ENCODE data around the gene DPPA5.
"Not testable (repeated sequence)": the region's sequence is repeated elsewhere in the genome, so short reads cannot be mapped to it uniquely, and the experiment has no call there.

Gene DPPA5

DNA sequence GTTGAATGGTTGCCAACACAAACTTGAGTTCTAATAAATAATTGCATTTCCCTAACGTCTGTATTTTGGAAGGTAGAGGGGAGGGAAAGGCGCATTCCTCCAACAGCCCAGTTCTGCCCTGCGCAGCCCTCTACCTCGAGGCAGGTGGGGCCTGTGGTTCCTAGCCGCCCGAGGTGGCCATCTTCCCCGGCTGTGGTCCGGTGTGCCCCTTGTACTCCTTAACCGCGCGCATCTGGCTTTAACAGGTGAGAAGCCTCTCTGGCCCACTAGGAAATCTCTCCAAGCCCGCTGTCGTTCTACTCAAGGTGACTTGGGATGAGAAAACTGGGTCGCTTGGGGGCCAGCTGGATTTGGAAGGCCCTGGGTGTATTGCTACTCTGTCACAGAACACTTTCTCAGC is 10.0 kb upstream of the DPPA5 start:
- DNase-seq (ENCODE audit: low read depth), result no peak

DNA sequence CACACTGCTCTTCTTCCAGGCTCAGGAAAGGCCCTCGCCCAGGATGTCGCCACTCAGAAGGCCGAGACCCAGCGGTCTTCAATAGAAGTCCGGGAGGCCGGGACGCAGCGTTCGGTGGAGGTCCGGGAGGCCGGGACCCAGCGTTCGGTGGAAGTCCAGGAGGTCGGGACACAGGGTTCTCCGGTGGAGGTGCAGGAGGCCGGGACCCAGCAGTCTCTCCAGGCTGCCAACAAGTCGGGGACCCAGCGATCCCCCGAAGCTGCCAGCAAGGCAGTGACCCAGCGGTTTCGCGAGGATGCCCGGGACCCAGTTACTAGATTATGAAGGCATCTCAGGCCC is 9.4 kb upstream of the DPPA5 start:
- no peak for DNase-seq (ENCODE audit: low read depth)

DNA sequence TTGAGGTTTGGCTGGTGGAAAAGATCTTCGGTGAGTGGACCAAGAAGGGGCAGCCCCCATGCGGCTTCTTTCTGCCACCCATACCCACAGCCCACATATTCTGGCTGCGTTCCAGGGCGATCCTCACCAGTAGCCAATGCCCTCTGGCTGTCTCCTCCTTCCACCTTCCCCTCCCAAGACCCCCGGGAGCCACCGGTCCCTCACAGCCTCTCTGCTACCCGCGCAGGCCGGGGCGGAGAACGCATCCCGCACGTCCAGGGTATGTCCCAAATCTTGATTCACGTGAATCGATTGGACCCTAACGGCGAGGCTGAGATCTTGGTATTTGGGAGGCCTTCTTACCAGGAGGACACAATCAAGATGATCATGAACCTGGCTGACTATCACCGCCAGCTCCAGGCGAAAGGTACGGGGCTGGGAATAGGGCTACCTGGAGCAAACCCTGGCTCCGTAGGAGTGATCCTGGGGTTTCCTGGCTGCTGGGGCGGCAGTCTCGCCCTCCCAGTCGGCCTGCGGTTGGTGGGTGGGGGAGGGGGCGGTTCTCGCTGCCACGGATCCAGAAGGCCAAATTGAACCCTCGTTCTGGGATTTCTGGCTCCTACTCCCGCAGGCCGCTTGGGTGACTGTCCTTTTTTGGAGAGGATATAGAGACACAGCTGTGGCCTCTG is 8.9 kb upstream of the DPPA5 start:
- DNase-seq (ENCODE audit: low read depth), result no peak

DNA sequence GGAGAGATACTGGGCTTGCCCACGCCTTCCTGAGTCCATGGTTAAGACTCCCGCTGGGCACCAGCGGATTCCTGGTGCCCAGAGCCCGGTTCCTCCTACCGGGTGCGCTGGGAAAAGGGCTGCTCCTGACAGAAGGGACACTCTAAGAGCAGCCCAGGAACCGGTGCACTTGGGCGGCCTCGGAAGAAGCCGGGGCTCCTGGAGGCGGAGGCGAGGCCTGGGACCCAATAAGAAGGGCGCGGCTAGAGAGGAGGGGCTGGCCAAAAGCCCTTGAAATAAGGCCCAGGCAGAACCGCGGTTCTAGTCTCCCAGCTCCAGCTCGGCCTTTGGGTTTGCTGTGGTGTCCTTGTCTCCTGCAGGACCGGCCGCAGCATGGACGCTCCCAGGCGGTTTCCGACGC is 8.3 kb upstream of the DPPA5 start, which contains the start of gene KHDC3L:
KHDC3L (plus strand) TSS at position 301 of the 400 bp plus-strand sequence; CDS start at position 373, 72 bp downstream.
- DNase-seq (ENCODE audit: low read depth), result no peak

DNA sequence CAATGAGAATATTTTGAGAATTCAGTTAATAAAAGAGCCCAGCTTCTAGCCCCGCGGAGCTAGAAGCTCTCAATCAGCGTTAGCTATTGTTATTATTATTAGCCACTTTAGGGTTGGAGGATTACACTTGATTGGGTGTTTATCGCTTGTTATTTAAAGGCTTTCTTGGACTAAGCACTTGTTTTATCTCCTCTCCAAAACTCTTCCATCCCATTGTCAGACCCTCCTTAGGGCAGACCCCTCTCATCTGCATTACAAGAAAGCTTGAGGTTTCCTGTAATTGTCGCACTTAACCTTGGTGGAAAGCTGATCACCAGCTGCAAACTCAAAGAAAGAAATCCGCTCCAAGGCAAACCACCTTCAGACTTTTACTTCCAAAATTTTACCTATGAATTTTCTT is 4.8 kb downstream of the DPPA5 start:
- no peak for DNase-seq (ENCODE audit: low read depth)

DNA sequence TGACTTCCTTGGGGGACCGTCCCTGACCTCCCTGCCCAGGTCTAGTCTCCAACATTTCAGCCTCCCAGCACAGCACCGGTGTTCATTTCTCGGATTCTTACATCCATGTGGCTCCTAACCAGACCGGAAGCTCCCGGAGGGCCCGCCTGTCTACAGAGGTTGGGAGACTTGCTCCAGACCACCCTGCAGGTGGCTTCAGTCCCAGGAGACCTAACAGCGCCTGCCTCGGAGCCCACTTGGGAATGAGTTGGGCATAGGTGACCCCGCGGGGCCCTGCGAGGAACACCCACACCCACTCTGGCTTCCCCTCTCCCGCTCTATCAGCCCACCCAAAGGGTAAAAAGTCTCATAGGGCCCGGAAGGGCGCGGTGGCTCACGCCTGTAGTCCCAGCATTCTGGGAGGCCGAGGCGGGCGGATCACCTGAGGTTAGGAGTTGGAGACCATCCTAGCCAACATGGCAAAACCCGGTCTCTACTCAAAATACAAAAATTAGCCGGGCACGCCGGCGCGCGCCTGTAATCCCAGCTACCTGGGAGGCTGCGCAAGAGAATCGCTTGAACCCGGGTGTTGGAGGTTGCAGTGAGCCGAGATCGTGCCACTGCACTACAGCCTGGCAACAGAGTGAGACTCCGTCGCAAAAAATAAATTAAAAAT is 5.4 kb downstream of the DPPA5 start:
- no peak for DNase-seq (ENCODE audit: low read depth)

DNA sequence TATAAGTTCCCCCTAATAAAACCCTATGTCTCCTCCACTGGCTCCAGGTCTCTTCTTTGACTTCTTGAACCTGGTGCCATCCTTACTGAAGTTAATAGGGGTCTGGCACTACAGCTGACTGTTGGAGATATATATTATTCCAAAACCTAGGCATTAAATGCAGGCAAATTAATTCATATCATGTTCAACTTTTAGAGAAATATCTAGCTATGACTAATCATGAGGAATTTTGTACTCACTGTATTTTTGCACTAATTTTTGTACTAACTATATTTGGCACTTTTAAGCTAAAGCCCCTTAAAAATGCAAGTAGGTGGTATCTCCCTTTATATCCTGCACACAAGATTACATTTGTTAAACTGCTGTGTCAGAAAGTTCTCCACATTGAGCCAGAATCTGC is 10.9 kb downstream of the DPPA5 start:
- DNase-seq (ENCODE audit: low read depth), result no peak

DNA sequence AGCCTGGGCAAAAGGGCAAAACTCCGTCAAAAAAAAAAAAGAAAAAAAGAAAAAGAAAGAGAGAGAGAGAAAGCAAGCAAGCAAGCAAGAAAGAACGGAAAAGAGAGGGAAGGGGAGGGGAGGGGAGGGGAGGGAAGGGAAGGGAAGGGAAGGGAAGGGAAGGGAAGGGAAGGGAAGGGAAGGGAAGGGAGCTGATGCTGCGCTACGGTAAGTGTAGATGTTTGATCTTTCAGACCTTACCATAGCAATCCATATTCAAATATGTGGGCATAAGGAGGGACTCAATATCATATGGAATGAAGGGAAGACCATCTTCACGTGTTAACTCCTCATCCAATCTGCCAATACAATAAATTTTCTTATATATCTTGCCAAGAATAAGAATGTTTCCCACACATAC is 11.9 kb downstream of the DPPA5 start:
- no peak for DNase-seq (ENCODE audit: low read depth)

DNA sequence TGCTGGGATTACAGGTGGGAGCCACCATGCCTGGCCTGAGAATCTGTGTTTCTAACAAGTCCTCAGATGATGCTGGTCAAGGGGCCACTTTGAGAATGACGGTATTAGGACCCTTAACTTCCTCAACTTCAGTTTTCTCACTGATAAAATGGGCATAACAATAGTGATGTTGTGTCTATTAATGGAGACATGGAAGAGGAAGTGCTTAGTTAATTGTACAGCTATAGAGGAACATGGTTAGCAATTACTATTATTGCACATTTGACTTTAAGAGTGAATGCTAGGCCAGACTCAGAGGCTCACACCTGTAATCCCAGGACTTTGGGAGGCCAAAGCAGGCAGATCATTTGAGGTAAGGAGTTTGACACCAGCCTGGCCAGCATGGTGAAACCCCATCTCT is 12.7 kb downstream of the DPPA5 start:
- no peak for DNase-seq (ENCODE audit: low read depth)

DNA sequence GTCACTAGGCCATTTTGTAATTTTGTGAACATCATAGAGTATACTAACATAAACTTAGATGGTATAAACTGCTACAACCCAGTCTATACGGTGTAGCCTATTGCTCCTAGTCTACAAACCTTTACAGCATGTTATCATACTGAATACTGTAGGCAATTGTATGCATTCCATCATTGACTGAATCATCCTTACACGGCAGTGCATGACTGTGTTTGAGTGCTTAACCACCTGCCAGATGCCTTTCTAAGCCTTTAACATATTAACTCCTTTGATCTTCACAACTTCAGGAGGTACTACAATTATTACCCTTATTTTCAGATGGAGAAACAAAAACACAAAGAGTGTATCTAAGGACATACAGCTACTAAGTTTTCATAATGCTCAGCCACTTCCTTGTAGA is 14.0 kb downstream of the DPPA5 start:
- no peak for DNase-seq (ENCODE audit: low read depth)

DNA sequence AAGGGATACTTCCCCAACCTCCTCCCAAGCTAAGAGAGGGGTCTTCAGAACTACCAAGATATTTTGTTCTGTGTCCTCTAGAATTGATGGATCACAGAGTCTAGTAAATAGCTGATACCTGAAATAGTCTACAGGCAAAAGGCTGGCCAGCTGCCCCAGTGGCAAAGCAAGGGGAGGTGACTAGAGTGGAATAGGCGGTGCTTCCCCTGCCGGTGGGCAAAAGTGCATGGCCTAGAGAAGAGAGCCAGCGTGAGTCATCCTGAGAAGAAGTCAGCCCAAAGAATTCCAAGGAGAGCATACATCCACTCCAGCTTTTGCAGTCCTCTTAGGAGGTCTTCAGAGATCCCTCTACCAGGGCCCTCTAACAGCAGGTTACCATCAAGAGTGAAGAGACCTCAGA is 14.7 kb downstream of the DPPA5 start:
- no peak for DNase-seq (ENCODE audit: low read depth)

DNA sequence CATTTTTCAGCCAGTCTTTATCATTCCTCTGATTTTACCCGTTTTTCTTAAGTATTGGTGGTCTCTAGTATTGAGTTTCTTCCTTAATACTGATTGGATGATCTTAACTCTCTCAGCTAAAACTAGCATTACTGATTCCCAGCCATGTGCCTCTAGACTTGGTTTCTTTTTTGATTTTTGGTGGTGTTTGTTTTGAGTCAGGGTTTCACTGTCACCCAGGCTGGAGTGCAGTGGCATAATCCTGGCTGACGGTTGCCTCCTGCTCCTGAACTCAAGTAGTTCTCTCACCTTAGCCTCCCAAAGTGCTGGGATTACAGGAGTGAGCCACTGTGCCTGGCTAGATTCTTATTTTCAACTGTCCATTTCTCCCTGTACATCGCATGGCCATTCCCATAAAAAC is 24.9 kb downstream of the DPPA5 start:
- DNase-seq (ENCODE audit: low read depth), result no peak

DNA sequence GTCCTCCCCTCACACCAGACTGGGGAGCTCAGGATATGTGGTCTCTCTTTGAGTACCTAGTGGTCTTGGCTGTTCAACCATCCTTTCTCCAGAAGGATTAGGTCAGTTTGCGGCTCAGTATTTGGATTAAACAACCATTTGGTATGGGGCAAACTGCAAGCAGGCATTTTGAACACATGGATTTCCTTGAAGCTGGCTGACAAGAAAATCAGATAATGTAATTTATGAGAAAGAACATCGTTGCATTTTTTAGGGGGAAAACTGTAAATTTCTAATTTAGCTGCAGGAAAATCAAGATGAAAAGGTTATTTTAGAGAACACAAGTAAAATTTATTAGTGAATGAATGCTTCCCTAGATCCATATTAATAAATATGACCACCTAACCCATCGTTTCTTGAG is 25.3 kb downstream of the DPPA5 start:
- DNase-seq (ENCODE audit: low read depth), result no peak

DNA sequence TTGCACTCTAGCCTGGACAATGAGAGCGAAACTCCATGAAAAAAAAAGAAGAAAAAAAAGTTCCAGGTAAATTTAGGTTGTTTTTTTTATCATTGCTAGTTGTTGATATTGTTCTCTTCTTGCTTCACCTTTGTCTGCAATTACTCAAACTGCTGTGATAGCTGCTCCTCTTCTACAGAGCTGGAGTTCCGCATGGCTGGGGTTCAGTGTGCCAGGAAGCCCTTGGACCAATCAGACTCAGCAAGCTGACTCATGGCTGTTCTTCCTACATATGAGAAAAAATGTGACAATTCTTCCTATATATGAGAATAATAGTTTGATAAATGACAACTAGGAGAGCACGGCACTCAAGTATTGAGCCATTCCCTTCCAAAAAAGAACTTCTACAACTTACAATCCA is 28.4 kb downstream of the DPPA5 start:
- DNase-seq (ENCODE audit: low read depth), result no peak

DNA sequence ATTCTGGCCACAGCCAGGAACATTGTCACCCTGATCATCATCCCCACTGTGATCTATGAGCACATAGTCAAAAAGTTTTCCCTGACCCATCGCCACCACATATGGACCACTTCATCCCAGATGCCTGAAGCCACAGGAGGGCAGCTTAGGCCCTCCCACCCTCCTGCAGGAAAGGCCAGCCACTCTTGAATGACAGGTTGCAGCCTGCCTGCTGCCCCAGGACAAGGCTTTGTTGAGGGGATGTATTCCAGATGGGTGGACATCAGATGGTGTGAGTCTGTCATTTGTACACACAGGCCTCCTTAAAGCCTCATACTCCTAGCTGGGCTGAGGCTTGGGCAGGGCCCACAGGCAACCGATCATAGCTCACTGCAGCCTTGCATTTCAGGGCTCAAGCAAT is 30.8 kb downstream of the DPPA5 start:
- no peak for DNase-seq (ENCODE audit: low read depth)

DNA sequence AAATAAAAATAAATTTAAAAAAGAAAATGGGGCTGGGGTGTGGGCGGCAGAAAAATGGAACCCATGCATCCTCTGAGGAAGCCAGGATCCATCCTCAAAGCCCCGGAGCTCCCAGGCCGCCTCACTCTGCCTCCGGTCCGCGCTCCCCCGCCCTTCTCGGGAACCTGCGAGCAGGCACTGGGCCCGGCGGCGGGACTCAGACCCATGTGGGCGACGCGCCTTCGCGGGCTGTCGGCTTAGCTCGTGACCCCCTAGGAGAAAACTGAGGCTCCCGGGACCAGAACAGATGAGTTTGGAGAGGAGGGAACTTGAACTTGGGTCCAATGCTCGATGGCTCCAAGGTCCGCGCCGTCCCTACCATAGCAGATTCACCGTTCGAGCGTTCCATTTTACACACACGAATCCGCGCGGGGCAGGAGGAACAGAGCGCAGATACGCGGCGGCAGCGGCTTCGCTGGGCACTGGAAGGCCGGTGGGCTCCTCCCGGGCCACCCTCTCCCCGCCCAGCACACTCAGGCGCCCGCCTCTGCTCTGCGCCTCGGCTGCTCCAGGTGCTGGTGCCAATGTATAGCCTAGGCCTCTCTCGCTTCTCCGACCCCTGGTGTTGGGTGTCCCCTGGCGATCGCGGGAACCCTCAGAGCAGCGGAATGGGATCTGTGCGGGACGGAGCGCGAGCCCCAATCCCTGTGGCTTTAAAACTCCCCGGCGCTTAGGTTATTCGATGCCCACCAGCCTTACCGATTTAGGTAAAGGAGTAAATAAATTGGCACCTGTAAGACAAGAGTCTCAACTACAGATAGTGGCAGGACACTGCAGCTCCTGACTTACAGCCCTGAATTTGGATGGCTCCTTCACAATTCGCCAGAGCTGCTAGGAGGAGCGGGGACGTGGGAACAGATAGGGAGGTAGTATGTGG is 39.2 kb downstream of the DPPA5 start:
- no peak for DNase-seq (ENCODE audit: low read depth)

DNA sequence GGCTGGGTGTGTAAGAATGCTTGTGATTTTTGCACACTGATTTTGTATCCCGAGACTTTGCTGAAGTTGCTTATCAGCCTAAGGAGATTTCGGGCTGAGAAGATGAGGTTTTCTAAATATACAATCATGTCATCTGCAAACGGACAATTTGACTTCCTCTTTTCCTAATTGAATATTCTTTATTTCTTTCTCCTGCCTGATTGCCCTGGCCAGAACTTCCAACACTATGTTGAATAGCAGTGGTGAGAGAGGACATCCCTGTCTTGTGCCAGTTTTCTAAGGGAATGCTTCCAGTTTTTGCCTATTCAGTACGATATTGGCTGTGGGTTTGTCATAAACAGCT is 43.6 kb downstream of the DPPA5 start:
- not testable (repeated sequence) for DNase-seq (ENCODE audit: low read depth)

DNA sequence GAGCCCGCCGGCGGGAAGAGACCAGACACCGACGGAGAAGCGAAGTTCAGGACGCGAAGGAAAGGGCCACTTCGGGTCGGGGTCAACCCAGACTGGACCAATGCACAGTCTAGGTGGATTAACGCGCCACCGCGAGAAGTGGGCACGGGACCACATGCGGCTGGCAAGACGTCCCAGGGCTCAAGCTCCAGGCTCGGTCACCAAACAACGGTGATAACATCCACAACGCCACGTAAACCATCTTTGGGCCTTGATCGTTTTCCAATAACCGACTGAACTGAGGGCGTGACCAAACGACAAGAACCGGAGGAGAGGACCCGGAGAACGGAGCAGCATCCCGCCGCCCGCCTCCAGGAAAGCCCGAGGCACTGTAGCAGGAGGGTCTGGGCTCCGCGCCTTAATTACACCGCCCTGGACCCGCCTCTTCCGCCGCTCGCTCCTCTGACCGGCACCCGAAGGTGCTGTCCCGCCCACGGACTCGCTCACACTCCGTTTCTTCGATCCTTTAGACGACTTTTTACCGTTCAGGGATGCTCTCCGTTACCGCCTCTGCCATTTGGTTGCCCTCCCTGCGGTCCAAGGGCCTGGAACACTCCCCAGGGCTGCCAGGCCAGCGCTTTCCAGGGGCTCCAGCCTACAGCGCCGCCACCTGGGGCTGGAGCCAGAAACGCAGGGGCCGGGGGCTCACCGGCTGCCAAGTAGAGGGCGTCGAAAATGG is 44.1 kb downstream of the DPPA5 start:
- peak; percentile 14 for DNase-seq (ENCODE audit: low read depth)

DNA sequence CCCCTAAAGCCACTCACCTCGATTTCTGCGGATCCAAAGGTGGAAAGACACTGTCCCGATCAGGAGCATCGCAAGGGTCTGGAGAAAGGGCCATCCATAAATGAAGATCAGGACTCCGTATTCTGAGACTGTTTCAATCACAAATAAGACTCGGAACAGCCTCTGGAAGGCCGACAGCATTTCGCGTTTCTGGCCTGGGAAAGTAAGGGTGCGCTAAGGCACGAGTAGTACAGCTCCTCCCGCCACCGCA is 44.6 kb downstream of the DPPA5 start:
- DNase-seq (ENCODE audit: low read depth), result no peak

DNA sequence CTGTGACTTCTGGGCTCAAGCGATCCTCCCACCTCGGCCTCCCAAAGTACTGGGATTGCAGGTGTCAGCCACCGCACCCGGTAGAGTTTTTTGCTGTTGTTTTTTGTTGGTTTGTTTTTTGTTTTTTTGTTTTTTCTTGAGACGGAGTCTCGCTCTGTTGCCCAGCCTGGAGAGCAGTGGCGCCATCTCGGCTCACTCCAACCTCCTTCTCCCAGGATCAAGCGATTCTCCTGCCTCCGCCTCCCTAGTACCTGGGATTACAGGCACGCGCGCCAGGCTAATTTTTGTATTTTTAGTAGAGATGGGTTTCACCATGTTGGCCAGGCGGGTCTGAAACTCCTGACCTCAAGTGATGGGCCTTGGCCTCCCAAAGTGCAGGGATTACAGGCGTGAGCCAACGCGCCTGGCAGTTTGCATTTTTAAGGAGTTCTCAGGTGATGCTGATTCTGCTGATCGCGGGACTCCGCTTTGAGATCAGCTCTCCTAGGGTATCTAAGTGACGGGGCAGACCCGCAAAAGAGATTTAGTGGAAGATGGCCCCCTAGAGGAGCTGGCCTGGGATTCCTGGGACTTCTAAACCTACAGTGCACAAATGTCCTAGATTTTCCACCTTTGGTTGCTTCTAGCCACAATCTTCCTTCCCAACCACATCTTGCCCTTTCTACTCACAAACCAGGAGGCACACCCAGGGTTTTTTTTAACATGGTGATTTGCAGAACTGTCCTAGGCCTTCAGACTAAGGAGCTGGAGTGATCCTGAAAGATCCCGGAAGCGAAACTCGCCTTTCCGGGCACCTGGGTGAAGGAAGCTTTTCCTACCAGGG is 45.2 kb downstream of the DPPA5 start:
- no peak for DNase-seq (ENCODE audit: low read depth)

DNA sequence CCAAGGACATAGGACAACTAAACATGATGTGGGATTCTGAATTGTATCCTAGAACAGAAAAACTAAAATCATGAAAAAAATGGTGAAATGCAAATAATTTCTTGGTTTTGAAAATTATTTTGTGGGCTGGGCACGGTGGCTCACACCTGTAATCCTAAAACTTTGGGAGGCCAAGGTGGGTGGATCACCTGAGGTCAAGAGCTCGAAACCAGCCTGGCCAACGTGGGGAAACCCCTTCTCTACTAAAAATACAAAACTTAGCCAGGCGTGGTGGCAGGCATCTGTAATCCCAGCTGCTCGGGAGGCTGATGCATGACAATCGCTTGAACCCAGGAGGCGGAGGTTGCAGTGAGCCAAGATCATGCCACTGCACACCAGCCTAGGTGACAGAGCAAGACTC is 50.3 kb downstream of the DPPA5 start:
- DNase-seq (ENCODE audit: low read depth), result not testable (repeated sequence)
